Measurements from ENCODE around the gene PURA. TPM values are rescaled to one million over a fixed set of nuclear protein-coding genes. Genes with fewer than 3 reads are reported as not detected.

The PURA gene
- total RNA-seq, result 26.8 TPM

DNA sequence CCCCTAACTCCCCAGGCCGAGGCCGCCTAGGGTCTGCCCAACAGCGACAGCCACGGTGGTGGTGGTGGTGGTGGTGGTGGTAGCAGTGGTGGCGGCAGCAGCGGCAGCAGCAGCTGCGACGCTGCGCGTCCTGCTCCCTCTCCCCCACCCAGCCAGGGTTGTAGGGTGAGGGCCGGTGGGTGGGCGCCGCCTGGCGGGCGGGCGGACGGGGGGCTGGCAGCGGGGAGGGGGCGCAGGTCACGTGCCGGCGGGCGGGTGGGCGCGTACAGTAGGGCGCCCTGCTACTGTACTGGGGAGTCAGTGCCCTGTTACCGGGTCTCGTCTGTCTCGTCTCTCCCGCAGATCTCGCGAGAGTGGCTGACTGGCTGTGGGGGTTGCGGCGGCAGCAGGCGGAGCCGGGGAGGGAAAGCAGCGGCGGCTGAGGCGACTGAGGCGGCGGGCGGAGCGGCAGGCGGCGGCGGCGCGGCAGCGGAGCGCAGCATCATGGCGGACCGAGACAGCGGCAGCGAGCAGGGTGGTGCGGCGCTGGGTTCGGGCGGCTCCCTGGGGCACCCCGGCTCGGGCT is at the start of gene PURA:
TSS of gene PURA (plus strand) at position 411 of the 565 bp plus-strand sequence. CDS start at position 484, 73 bp downstream.
- peak; percentile 97 for DNase-seq (ENCODE audit: low spot score)

DNA sequence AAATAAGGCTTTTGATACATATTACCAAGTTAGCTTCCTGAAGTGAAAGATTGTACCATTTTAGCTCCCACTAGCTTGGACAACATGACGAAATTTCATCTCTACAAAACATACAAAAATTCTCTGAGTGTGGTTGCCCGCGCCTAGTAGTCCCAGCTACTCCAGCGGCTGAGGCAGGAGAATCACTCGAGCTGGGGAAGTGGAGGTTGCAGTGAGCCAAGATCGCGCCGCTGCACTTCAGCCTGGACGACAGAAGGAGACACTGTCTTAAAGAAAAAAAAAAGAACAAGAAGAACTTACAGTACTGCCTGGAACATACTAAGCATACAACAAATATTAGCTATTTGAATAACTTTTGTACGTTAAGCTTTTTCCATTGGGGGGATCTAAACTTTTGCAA is 41.1 kb upstream of the PURA start:
- DNase-seq (ENCODE audit: low spot score), result no peak

DNA sequence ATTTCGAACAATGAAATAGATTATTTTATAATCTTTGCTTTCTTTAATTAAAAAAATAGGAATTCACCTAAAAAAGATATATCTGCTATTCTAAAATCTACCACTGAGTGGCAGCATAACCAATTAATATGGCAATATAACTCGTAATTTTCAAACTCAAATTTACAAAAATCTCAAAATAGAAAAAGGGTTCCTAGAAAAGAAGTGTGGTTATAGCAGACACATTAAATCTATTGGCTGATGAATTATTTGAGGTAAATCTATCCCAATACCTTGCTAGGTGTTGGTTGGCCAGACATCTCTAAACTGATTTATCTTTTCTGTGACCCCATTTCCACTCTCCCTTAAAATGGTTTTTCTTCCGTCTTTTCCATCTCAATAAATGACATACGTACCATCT is 40.6 kb upstream of the PURA start:
- DNase-seq (ENCODE audit: low spot score), result no peak

DNA sequence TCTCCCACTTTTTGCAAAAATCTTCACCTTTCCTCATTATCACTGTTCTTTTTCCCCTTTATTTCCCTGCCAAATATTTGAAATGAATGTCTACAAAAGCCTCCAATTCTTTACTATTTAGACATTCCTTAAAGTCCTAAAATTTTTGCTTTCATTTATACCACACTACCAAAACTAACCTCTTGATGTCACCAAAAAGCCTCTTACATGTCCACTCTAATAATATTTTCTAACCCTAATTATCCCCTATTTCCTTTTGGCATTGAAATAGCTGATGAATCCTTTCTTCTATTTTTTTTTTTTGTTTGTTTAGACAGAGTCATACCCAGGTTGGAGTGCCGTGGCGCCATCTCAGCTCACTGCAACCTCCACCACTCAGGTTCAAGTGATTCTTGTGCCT is 38.5 kb upstream of the PURA start:
- no peak for DNase-seq (ENCODE audit: low spot score)

DNA sequence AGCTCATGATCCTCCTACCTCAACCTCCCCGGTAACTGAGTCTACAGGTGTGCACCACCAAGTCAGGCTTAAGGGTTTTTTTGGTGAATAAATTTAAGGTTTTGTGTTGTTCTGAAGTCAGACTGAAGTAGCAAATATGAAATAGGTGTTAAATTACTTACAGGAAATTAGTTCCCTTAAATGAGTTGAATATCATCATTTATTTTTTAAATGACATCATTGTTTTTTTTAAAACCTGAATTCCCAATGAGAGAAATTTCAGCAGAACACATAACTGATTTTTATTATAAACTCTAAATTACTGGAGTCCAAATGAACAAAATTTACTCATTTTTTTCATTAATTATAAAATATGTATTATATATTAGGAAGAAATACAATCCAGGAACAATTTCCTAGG is 37.8 kb upstream of the PURA start:
- DNase-seq (ENCODE audit: low spot score), result no peak

DNA sequence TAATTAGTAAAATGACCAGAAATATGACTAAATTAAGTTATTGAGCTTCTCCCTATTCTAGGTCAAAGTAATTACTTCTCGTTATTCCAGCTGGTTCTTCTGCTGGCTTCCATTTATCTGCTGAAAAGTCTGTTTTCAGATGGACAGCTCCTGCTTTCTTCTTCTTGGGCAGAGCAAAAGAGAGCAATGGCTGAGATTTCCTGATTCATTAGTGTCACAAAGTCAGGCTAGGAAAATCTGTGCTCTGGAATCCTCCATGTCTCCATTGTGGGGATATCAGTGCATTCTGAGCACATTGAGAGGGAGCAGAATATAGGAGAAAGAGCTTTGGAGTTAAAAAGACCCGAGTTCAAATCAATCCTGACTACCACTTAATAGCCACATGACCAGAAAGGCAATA is 37.1 kb upstream of the PURA start:
- no peak for DNase-seq (ENCODE audit: low spot score)

DNA sequence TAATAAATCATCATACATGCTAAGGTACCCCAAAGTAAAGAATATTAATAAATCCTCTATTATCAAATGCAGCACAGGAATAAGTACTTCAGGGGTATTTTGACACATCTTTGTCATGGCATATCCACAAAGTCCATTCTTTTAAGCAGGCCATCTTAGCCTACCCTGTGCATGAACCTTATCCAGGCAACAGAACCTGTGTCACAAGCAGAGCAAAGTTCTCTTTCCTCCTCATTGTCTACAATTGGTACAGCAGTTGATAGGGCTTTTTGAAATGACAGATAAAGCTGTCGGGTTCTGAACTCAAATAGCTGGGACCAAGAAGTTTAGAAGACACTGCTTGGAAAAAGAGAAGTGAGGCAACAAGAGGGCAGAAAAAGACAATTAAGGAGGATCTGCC is 30.8 kb upstream of the PURA start:
- DNase-seq (ENCODE audit: low spot score), result no peak

DNA sequence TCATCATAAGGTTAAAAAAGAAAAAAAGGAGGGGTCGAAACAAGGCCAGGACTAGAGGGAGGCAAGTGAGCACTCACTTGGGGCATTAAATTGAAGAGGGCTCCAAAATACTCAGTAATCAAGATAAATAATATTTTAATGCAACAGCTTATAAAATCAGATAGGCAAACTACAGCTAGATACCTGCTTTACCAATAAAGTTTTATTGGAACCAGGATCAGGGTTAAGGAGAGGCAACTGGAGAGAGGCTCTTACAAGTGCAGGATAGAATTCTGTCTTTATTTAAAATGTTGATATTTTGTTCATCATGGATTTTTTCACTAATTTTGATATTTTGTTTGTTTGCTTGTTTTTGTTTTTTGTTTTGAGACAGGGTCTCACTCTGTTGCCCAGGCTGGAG is 30.3 kb upstream of the PURA start:
- no peak for DNase-seq (ENCODE audit: low spot score)

DNA sequence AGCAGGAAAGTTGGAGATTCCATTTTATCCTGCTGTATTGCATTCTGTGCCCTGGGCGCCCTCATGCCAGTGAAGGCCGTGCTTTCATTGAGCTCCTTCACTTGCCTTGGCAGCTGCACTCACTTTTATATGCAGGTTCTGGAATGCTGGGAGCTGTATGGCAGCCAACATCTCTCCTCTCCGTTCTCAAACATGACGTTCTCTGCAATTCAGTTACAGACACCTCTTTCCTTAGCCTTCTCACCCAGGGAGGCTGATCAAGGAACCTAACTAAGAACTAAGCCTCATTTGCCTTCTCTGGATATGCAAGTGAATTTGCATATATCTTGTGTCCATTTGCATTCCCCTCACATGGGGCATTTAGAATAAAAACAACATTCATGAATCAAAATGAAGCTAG is 29.4 kb upstream of the PURA start:
- no peak for DNase-seq (ENCODE audit: low spot score)

DNA sequence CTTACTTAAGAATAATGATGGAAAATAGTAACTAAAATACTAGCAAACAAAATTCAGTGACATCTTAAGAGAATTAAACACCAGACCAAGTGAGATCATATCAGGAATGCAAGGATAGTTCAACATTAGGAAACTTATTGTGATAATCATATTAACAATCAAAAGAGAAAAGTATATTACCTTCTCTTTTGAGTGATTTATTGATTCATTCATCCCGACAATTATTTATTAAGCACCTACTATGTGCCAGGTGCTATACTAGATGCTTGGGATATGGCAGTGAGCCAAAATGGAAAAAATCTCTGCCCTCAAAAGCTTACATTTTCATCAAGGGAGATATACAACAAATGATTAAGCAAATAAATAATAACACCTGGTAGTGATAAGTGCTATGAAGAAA is 23.7 kb upstream of the PURA start:
- DNase-seq (ENCODE audit: low spot score), result no peak

DNA sequence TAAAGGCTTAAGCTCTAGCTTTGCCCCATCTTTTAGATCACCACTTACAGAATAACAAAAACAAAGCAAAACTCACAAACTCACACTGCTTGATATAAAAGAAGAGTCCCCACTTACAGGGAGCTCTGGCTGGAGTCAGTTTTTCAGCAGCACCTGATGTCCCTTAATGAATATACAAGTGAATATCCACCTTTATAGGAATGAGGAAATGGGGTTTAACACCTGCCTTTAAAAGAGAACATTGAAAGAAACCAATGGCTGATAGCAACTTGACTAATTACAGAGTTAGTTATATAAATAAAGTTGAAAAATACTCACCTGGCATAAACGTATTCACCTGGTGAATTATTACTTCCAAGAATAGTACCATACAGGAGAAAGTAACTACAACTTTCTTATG is 20.7 kb upstream of the PURA start:
- DNase-seq (ENCODE audit: low spot score), result no peak

DNA sequence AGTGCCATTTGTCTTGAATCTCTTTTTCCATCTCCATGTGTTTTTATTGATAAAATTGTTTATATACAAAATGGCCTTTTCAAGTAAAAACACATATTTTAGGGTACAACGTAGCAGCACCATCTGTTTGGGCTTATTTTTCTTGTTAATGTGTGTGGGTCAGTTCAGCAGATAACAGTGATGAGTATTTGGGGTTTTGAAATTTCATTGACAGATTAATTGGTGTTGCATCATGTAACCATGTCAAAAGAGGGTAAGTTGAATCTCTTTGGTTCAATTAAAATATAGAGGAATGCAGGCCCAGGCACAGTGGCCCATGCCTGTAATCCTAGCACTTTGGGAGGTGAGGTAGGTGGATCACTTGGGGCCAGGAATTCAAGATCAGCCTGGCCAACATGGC is 20.0 kb upstream of the PURA start:
- DNase-seq (ENCODE audit: low spot score), result no peak

DNA sequence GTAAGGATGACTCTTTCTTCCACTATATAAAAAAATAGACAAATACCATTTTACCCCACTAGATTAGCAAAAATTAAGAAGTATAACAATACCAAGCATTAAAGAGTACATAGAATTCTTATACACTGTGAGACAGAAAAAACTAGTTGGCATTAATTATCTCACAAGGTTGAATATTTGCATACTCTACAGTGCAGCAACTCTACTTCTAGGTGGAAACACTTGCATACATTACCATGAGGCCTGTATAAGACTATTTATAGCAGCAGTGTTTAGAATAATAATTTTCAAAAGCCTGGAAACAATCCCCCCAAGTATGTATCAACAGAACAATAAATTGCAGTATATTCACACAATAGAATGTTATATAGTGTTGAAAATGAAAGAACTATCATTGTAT is 19.0 kb upstream of the PURA start:
- no peak for DNase-seq (ENCODE audit: low spot score)

DNA sequence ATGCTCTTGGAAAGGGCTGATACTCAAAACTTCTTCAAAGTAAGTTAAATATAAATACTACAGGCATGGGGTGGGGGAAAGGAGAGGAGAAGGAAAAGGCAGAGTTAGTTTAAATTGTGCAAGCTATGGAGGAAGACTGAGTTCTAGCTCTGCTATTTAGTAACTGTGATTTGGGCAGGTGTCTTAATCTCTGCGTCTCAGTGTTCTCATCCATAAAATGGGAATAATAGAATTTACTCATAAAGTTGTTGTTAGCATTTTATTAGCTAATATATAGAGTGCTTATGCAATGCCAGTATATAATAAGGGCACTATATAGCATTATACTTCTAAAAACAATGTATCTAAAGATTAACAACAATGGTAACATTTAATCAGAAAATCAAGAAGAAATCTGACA is 12.7 kb upstream of the PURA start:
- DNase-seq (ENCODE audit: low spot score), result no peak

DNA sequence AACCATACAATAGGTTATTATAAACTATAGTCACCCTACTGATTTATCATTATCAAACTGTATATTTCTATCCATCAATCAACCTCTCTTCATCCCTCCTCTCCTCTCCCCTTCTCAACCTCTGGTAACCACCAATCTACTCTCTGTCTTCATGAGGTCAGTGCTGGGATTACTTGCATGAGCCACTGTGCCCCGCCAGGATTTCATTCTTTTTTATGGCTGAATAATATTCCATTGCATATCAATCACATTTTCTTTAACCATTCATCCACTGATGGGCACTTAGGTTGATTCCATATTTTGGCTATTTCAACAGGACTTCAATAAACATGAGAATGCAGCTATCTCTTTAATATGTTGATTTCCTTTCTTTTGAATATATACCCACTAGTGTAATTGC is 10.8 kb upstream of the PURA start:
- DNase-seq (ENCODE audit: low spot score), result no peak

DNA sequence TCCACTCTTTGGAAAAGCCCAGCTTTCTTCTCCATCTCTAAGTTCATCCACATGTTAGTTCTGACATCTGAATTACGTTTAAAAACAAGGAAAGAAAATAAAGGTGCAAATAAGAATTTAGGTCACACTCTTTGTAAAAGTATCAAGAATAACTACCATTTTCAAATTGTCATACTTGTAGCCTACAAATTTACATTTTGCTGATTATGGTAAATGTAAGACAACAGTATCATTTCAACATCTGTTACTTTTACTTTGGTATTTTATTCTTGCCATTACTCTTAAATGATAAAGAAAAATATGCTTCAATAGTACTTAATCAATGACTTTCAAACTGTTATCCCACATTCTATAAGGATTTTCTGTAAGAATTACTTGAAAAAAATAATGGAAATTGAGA is 9.8 kb upstream of the PURA start:
- DNase-seq (ENCODE audit: low spot score), result no peak

DNA sequence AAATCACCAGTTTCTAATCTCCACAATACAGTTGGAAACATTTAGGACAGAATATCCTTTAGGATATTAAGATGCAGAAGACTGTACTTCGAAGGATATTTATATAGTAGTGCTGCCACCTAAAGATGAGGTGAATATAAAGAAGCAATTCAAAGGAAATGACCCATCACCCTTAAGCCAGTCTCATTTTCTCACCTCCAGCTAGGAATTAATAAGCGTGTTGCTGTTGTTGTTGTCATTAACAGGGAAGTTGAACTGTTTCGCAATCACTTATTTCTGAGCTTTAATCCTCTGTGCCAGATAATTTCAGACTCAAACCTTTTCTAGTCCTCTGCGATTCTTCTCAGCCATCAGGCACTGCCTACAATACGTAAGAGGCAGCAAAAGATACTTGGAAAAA is 7.8 kb upstream of the PURA start:
- DNase-seq (ENCODE audit: low spot score), result no peak

DNA sequence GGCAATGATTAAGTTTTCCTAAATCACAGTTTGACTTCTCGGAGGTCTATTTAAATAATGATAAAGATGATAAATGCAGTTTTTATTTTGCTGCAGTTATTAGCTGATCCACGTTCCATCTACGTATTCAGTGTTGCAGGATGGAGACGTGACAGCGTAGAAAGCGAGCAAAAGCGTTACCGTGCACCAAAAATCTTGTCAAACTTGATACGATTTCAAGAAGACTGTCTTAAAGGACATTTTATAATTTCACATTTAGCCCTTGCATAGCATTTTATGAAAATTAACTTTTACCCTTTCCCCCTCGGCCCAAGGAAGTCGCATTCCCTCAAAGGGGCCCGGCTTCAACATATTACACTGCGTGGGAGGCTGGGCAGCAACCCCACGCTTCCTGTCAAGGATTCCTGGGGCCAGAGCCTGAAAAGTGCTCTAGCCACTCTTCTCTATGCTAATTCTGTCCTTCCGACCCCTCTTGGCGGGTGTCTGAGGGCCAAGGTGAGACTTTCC is 7.1 kb upstream of the PURA start:
- no peak for DNase-seq (ENCODE audit: low spot score)

DNA sequence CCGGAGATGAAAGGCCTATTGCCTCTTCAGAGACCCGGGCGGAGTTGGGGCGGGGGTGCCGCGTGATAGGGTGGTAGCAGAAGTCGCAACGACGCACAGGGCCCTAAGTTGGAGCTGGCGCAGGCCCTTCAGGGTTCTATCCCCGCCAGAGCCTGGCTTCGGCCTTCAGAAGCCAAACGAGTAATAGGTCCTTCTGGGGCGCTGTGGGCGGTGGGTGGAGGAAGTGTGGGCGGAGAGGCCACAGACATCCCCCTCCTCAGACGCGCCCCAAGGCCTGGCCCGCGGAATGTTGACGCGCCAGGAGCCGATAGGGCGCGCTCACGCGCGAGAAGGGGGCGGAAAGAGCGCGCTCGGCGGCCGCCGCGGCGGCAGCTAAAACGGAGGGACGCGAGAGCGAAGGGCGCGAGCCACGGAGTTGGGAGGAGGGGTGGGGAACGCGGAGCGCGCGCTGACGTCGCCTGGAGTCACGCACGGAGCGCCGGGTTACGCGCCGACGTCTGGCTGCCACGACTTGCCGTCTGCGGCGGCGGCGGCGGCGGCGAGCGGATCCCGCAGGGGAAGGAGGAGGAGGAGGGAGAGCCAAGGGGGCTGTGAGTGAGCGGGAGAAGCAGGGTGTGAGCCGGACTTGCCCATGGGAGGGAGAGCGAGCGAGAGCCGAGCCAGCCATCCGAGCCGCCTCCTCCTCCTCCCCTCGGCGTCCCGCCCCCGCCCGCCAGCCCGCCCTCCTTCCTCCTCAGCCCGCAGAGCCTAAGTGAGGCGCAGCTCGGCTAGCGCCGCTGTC is 6.4 kb upstream of the PURA start:
- peak; percentile 95 for DNase-seq (ENCODE audit: low spot score)

DNA sequence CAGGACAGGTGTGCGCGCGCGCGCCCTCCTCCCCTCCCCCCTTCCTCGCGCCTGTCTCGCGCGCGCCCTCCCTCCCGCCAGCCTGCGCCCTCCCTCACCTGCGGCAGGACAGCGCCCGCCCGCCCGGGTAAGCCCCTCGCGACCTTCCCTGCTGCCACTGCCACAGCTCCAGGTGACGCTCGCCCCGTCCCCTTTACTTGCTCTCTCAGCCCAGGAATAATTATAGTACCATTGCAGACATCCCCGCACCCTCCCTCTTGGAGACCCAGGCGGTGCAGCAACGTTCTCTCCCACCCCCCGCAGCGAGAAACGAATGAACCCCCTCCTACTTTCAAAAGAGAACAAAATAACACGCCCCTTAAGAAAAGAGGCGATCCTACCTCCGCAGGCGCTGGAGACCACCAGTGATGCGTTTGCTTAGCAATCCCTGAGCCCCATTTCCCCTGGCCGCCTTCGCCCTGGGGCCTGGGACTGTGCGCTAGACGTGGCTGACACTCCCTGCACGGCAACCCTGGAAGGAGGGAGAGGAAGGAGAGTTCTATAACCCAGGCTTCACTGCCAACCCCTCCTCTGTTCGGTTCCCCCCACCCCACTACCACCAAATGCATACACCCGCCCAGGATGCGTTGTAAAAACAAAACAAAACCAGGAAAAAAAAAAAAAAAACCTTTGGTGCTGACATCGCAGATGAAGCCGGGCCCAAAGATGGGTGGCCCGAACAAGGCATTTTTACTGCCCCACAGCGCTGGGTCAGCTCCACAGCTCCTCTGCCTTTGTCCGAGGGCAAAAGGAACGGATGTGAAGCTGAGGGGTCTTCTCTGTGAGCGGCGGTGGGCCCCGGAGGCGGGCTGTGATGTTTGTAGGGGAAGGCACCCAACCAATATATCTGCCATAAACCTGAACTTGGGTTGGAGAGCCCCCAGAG is 5.6 kb upstream of the PURA start:
- DNase-seq (ENCODE audit: low spot score), result peak; percentile 58

DNA sequence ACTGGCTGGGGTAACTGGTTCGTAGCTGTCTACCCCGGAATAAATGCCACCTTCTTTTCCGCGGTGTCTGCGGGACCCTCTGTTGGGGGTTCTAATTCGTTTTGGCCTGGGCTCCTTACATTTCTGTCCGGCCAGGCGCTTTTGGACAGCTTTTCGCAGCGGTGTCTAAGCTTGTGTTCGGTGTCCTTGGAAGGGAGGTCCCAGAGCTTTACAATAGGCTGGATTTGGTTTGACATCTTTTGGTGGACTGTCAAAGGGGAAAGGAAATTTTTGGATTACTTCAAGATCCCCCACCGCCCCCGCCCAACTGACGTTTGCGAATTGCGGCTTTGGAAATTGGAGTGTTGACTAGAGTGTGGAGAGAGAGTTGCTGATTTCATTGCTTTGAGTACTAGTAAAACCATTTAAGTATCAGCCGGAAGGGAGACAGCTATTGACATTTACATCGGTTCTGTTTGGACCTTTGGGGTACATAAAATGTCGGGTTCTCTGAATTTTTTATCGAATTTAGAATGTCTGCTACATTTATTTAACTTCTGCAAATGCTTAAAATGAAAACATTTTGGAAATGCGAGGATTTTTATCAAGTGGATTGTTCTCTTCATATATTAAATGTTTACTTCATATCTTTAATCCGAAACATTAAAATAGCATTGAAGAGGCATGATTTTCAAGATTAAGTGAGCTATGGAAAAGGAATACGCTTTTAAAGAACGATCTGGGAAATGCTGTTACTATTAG is 4.7 kb upstream of the PURA start:
- DNase-seq (ENCODE audit: low spot score), result no peak
